Inflammatory macrophage treated with lipopolysaccharide for 1 hour (primary cell): ENCODE results near the gene HK1.

Experiments
- DNase-seq, 2 donors: peaks; one replicate each; pipeline ENCODE4 v3.0.0-alpha.2; 2020 to 2022

HK1 gene

GRCh38 chr10:69407621-69408301 is 129.5 kb downstream of the HK1 start:
- DNase-seq = peak in 1 of 2 donors; percentile 14

DNA sequence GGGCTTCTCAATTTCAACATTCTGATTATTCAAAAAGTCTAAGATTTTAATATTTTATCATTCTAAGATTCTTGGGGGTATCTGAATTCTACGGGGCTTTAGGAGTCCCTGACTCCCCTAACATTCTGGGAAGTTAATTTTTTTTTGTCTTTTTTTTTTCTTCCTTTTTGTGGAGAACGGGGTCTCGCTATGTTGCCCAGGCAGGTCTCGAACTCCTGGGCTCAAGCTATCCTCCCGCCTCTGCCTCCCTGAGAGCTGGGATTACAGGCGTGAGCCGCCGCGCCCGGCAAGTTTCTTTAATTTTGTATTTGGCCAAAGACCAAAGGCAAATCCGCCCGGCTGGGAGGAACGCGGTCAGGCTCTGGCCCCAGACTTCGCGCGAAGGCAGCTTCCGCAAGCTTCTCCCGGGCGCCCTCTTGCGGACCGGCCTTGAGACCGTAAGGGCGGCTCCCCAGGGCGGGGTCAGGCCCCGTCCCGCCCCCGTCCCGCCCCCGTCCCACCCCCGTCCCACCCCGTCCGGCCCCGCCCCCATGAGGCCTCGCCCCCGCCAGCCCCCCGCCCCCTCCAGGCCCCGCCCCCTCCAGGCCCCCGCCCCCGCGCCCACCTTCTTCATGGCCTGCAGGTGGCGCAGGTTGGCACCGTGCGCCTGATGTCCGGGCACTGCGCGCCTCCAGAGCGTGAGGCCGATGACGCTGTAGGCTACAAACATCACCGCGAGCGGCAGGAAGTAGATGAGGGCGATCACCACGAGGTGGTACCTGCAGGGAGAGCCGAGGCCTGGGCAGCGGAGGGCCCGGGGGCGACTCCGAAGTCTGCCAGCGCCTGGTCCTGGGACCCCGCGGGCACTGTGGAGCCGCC is 130.3 kb downstream of the HK1 start:
- peak; percentile 82 to 95 for DNase-seq

DNA sequence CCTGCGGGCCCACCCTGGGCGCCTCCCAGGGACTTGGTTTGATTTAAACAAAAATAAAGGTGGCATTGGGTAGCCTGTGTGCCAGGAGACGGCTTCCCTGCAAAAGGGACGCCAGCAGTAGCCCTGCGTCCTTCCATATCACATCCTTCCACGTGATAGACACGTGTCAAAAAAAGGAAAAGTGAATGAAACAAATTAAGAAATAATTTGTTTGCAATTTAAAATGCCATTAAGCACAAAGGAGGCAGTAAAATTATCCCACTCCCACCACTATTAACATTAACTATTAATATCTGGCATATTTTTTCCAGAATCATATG is 130.8 kb downstream of the HK1 start:
- no peak for DNase-seq

GRCh38 chr10:69409968-69410367 is 131.7 kb downstream of the HK1 start:
- peak; percentile 61 to 72 for DNase-seq

- DNase-seq = no peak
Measured at GRCh38 chr10:69410487-69410886, 132.2 kb downstream of the HK1 start.

DNA sequence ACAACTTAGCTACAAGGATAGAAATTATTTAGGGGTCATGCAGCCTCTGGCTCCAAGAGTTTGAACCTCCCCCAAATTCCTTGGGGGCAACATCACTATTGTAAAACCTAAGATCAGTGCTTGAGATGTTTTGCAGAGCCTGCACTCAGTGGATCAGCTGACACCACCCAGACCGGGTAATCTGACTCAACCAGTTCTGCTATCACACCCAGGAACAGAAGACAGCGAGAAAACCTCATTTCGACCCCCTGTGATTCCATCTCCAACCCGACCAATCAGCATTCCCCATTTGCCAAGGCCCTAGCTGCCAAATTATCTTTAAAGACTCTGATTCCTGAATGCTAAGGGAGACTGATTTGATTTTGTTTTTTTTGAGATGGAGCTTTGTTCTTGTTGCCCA is 133.2 kb downstream of the HK1 start:
- DNase-seq = no peak

DNA sequence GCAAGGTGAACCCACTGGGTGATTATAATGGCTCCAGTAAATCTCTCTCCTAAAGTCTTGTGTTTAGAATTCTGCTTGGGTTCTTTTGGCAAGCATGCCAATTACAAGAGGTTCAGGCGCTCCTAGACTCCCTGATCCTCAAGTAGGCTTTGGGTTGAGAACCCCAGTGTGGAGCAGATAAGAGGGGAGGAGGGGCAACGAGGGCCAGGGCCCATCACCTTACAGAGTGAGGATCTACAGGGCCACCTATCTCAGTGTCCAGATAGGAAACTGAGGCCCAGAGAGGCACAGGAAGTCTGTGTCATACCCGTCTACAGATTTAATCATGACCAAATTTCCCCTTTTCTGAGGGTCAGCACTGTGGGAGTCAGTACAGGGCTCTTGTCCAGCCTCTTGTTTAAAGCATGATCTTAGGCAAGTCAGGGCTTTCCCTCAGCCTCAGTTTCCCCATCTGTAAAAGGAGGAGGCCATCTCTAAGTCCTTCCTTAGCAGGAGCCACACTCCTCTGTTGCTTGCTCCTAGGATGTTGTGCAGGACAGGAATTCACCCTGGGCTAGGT is 134.0 kb downstream of the HK1 start:
- peak in 1 of 2 donors; percentile 8 for DNase-seq

- DNase-seq = peak; percentile 17 to 54
Measured at GRCh38 chr10:69413221-69413865, 135.0 kb downstream of the HK1 start.

GRCh38 chr10:69414036-69415018 is 136.0 kb downstream of the HK1 start:
- DNase-seq = no peak

GRCh38 chr10:69415049-69415448 is 136.8 kb downstream of the HK1 start:
- no peak for DNase-seq

GRCh38 chr10:69415951-69416350 is 137.7 kb downstream of the HK1 start:
- DNase-seq = no peak

DNA sequence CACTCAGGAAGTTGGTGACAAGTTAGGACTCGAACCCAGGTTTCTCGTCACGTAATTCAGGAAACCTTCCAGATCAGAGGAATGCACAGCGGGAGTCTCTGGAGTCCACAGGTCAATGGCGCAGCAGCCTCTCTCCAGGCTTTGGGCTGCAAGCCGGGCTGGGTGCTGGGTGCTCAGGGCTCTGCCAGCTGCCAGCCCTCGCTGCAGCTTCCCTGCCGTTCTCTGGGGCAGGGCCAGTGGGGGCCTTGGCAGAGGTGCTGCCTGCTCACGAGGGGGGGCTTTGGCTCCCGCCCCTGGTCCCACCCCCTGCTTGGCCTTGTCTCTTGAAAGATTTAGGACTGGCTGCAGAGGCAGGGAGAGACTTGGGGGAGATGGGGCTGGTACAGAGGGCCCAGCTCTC is 138.4 kb downstream of the HK1 start, which contains the start of gene TACR2:
Gene TACR2 (minus strand): TSS at position 224 of the 400 bp plus-strand sequence. CDS start 595 bp downstream, outside the sequence.
- no peak for DNase-seq

DNA sequence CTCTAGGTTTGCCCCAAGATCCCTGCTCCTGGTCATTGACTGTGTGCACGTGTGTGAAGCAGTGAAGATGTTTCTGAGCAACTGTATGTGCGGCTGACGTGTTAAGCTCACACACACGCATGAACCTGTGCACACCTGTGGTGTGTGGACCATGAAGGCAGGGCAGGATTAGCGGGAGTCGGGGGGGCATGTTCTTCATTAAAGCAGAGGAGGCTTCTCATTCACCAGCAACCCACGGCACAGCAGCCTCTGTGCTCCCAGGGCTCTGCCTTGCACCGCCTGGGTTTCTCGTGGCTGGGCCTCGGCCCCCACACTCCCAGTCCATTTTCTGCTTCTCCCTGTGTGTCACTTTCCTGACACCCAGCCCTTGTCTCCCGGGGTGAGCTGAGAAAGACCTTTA is 139.2 kb downstream of the HK1 start:
- no peak for DNase-seq

GRCh38 chr10:69418052-69418752 is 139.9 kb downstream of the HK1 start:
- DNase-seq = no peak

- no peak for DNase-seq
Measured at GRCh38 chr10:69419096-69419743, 140.9 kb downstream of the HK1 start.

DNA sequence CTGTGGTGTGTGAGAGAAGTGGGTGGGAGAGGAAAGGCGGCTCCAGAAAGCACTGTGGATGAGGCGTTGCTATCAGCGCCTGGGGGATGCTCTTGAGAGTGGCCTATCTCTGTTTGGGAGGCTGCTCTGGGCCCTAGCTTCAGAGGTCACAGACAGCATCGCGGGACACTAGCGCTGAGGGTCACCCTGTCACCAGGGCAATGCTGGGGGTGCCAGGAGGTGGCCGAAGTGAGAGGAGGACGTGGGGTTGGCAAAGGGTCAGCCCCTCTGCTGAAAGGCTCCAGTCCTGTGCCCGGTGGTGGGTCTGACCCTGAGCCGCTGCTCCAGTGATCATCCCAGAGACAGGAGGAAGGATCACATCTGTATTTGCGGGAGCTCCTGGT is 141.4 kb downstream of the HK1 start:
- DNase-seq = no peak

GRCh38 chr10:69421611-69422308 is 143.5 kb downstream of the HK1 start:
- peak; percentile 36 to 46 for DNase-seq

GRCh38 chr10:69422676-69423075 is 144.4 kb downstream of the HK1 start:
- DNase-seq = no peak

DNA sequence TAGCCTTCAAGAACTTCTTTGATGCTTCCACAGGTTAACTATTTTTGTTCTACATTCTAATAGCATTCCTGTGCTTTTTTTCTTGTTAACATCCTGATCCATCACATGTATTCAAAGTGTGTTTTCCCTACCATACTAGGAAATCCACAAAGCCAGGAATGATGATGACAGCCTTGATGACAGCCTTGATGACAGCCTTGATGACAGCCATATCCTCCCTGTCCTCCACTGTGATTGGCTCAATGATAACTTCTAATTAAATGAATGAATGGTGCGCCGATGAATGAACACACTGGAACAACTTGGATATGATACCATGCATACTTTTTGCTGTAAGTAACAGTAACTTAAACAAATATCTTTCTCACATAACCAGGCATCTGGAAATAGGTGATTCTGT is 146.7 kb downstream of the HK1 start:
- no peak for DNase-seq
